HPDE6-E6E7 (cell line): Measurements from ENCODE around the gene PTPN5.
"Not testable (repeated sequence)": the region's sequence is repeated elsewhere in the genome, so short reads cannot be mapped to it uniquely, and the experiment has no call there.

Experiments
- DNase-seq: peaks from one replicate; pipeline ENCODE4 v3.0.0; 2011; ENCODE audit warnings: missing footprints; ENCODE audit errors: extremely low spot score

The PTPN5 gene

DNA sequence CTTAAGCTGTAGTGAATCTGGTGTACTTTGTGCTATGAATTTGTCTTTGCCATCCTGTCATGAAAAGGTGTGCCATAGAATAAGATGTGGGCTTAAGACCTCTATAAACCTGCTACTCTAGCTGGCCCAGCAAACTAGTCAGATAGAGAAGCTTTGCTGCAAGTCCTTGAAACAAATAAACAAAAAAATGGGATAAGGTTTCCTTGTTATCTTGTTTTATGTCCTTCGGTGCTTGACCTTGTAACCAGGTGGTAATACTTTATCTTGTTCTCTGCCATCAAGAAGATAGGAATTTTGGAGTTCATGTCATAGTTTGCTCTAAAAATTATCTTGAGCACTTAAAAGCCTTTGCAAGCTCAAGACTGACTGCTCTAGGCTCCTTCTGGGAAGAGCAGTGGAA, 107.3 kb downstream of the PTPN5 start:
- no peak for DNase-seq

GRCh38 chr11:18682466-18682865, 109.1 kb downstream of the PTPN5 start:
- no peak for DNase-seq

DNA sequence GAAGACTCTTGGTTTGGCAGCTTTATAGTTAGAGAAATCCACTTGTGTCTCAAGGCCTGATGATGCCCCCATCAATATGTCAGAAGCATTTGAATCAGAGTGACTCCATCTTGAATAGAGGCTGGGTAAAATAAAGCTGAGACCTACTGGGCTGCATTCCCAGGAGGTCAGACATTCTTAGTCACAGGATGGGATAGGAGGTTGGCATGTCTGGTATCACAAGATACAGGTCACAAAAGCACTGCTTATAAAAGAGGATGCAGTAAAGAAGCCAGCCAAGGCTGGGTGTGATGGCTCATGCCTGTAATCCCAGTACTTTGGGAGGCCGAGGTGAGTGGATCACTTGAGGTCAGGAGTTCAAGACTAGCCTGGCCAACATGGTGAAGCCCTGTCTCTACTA, 109.6 kb downstream of the PTPN5 start:
- DNase-seq = not testable (repeated sequence)
